HL-60/S4 treated with phorbol 12-myristate 13-acetate at 8.2 ng/mL for 4 days and 3 days (cell line): ENCODE measurements around the gene GNA12.
"Not testable (repeated sequence)": the region's sequence is repeated elsewhere in the genome, so short reads cannot be mapped to it uniquely, and the experiment has no call there.

Experiments used
- in situ Hi-C: fragments of 300-500 bp; cut with MboI; formaldehyde crosslinking; loops from 2 replicates; pipeline ENCODE4 v1.15.0; 2022; ENCODE audit warnings: low sequenced_read_pairs

GNA12 gene

GRCh38 chr7:2732388-2732787 lies 111.7 kb downstream of the GNA12 start:
- in situ Hi-C loops, result no loop called here

GRCh38 chr7:2730846-2731770 lies 113.0 kb downstream of the GNA12 start:
- in situ Hi-C loops, result no loop called here

GRCh38 chr7:2729893-2730716 lies 114.0 kb downstream of the GNA12 start:
- in situ Hi-C loops, result no loop called here

- in situ Hi-C loops, result no loop called here
These were observed 114.8 kb downstream of the GNA12 start for GRCh38 chr7:2729031-2729892.

- in situ Hi-C loops, result no loop called here
These were observed 115.6 kb downstream of the GNA12 start for GRCh38 chr7:2728316-2729030.

- in situ Hi-C loops, result not testable (repeated sequence)
These were observed 116.9 kb downstream of the GNA12 start for GRCh38 chr7:2727206-2727605.

GRCh38 chr7:2726316-2727018 lies 117.6 kb downstream of the GNA12 start:
- in situ Hi-C loops, result no loop called here

GRCh38 chr7:2725178-2726105 lies 118.7 kb downstream of the GNA12 start:
- in situ Hi-C loops, result no loop called here

- in situ Hi-C loops, result no loop called here
These were observed 119.5 kb downstream of the GNA12 start for GRCh38 chr7:2724453-2725177.

- in situ Hi-C loops, result not testable (repeated sequence)
These were observed 120.1 kb downstream of the GNA12 start for GRCh38 chr7:2724036-2724435.

- in situ Hi-C loops, result no loop called here
These were observed 120.8 kb downstream of the GNA12 start for GRCh38 chr7:2723138-2723850.

- in situ Hi-C loops, result no loop called here
These were observed 121.5 kb downstream of the GNA12 start for GRCh38 chr7:2722591-2722990.

- in situ Hi-C loops, result no loop called here
These were observed 122.3 kb downstream of the GNA12 start for GRCh38 chr7:2721842-2722241.

GRCh38 chr7:2720024-2720423 lies 124.1 kb downstream of the GNA12 start:
- in situ Hi-C loops, result no loop called here

- in situ Hi-C loops, result no loop called here
These were observed 125.1 kb downstream of the GNA12 start for GRCh38 chr7:2719007-2719406.

GRCh38 chr7:2718296-2718965 lies 125.7 kb downstream of the GNA12 start:
- in situ Hi-C loops, result no loop called here
